Left kidney (tissue), 2 donors: ENCODE results near the gene PLA2G6. TPM values are rescaled to one million over a fixed set of nuclear protein-coding genes. Genes with fewer than 3 reads are reported as not detected.

Experiments
- DNase-seq: peaks from one replicate; pipeline ENCODE4 v3.0.0-alpha.2; 2013
- polyA plus RNA-seq: library from polyadenylated mRNA; unstranded; fragments of 120-200 nt; gene quantifications from one replicate; pipeline ENCODE4 v1.2.1, GENCODE V29; 2013; ENCODE audit not compliant: insufficient read length

PLA2G6 gene
- polyA plus RNA-seq, 1 donor: 50.9 TPM

- DNase-seq: no peak
Observed at GRCh38 chr22:38072322-38073149, 109.1 kb downstream of the PLA2G6 start.

DNA sequence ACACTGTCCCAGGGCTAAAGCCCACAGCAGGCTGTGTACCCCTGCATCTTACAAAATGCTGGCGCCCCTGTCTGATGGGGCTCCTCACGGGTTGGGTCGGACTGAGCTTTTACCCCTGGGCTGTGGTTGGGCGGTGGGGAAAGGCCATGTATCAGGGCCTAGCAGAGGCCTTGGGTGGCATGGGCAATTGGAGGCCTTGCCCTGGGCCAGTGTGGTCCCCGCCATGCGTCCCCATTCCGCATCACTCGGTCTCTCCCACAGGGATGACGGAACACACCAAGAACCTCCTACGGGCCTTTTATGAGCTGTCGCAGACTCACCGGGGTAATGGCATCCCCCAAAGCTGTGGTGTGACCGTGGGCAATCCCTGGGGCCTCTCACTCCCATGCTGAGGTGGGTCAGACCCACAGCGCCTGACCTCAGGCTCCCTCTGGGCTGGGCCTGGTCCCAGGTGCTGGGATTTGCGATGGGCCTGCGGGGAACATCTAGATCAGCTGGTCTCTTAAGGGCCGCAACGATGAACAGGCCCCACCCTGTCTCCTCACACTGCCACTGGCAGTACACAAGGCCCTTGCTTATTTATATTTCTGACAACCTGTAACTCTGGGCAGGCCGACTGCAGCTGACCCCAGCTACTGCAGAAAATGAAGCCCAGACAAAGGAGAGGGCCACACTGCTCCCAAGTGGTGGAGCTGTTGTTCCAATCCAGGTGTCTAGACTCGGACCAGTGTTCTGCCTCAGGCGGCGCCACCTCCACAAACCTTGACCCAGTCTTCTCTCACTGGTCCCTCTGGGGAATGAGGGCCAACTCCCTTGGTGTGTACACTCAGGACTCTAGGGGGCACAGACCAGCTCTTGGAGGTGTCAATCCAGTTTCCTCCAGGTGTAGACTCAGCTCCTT, 110.0 kb downstream of the PLA2G6 start:
- DNase-seq: no peak

DNA sequence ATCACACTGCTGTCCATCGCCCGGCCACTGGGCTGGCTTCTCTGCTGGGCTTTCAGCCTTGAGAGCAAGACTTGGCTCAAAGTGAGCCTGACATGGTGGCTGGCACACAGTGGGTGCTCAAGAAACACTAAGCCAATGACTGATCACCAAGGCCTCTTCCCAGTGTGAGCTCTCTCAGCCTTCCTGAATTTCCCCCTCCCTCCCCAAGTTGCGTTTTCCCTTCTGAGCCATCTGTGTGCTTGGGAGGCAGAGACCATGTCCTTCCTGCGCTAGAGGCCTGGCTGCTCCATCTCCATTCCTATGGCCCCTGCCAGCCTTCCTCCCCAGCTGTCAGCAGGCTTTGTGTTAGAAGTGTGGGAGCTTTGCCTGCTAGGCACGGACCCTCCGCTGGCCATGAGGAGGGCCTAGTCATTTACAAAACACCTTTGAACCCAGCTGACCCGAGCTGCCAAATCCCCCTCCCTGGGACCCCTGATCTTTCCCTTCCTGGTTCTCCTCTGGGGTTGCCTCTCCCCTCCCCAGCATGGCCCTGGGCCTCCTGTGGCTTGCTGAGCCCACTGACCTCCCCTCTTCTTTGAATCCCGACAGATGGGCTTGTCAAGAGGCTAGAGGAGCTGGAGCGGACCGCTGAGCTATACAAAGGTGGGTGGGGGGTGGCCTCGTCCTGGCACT, 111.2 kb downstream of the PLA2G6 start:
- DNase-seq: no peak

GRCh38 chr22:38069372-38070249, 112.0 kb downstream of the PLA2G6 start:
- no peak for DNase-seq

DNA sequence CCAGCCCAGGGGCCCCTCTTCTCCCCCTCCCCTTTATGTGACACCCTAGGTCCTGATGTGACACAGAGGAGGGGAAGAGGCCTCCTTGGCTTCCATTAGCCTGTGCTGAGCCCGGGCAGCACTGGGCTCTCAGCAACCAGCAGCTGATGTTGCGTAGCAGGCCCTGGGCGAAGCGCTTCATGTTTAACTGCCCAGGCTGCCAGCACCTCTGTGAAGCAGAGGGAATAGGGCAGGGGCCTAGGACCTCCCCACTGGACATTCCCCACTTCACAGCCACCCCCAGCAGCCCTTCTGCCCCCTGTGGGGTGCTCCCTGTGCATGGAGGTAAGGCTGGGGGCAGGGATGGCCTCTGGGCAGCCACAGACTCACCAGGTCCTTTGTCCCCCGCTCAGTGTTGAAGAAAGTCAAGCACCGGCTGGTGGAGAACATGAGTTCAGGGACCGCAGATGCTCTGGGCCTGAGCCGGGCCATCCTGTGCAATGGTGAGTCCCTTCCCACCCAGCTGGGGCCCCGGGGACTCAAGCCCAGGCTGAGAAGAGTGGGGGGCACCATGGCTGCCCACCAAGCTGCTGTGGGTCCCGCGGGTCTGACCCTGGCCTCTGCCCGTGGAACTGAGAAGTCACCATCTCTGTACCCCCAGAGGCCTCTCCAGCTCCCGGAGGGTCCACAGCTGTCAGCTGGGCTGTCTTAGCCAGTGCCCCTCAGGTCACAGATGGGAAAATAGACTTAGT, 112.8 kb downstream of the PLA2G6 start:
- DNase-seq: no peak

DNA sequence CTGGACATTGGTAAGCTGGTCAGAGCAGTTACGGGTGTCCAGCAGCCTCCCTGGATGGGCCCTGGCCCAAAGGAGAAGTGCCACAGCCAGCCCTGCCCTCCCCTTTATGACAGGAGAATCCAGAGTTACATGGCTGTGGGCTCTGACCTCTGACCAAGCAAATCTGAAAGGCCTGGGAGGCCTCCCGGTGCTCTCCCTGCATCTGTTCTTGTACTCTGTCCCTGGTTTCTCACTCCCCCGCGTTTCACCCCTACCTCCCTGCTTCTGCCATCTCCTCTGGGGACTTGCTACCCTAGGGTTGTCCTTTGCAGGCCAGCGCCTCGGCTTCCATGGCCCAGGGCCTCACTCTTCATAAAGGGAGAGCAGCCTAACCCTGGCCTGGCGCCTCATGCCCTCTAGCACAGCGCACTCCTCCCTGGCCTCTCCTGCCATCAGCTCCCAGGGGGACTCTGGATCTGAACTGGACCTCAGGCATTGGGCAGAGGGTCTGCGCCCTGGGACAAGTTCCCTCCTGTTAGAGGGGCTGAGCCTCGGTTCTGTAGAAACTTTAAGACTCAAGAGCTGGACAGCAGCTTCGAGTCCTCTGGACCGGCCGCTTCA, 113.8 kb downstream of the PLA2G6 start:
- DNase-seq: no peak

GRCh38 chr22:38067028-38067415, 114.6 kb downstream of the PLA2G6 start:
- no peak for DNase-seq

- no peak for DNase-seq
Observed at GRCh38 chr22:38066381-38067027, 115.1 kb downstream of the PLA2G6 start.

- DNase-seq: no peak
Observed at GRCh38 chr22:38065539-38065938, 116.1 kb downstream of the PLA2G6 start.

- DNase-seq: no peak
Observed at GRCh38 chr22:38062791-38063190, 118.8 kb downstream of the PLA2G6 start.

Other genes with a start within 250 kb of the PLA2G6 start
- gene C22orf23, start 228.2 kb downstream of the PLA2G6 start, polyA plus RNA-seq: 5.9 TPM
- 61.8 TPM for gene POLR2F, start 228.1 kb downstream of the PLA2G6 start, polyA plus RNA-seq
- 1.3 TPM for gene SOX10, start 197.3 kb downstream of the PLA2G6 start, polyA plus RNA-seq
- 37.2 TPM for gene PICK1, start 124.4 kb downstream of the PLA2G6 start, polyA plus RNA-seq
- 1.6 TPM for gene SLC16A8, start 97.6 kb downstream of the PLA2G6 start, polyA plus RNA-seq
- 8.5 TPM for gene BAIAP2L2, start 71.1 kb downstream of the PLA2G6 start, polyA plus RNA-seq
- 2.2 TPM for gene MAFF, start 20.2 kb upstream of the PLA2G6 start, polyA plus RNA-seq
- gene TMEM184B, start 91.2 kb upstream of the PLA2G6 start, polyA plus RNA-seq: 44.1 TPM
- gene CSNK1E, start 135.6 kb upstream of the PLA2G6 start, polyA plus RNA-seq: 150 TPM